Hypothalamus (tissue), 51 donors: ENCODE measurements around the gene ARMH2.
"Not testable (repeated sequence)": the region's sequence is repeated elsewhere in the genome, so short reads cannot be mapped to it uniquely, and the experiment has no call there.

ENCODE experiments used
- DNase-seq, 51 donors: peaks; one replicate each; lab custom pipeline; 2025; lab: John Stamatoyannopoulos, UW

Gene ARMH2

DNA sequence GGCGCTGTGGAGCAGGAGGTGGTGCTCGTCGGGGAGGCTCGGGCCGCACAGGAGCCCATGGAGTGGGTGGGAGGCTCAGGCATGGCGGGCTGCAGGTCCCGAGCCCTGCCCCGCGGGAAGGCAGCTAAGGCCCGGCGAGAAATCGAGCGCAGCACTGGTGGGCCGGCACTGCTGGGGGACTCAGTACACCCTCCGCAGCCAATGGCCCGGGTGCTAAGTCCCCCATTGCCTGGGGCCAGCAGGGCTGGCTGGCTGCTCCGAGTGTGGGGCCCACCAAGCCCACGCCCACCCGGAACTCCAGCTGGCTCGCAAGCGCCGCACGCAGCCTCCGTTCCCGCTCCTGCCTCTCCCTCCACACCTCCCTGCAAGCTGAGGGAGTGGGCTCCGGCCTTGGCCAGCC lies 32.7 kb downstream of the ARMH2 start:
- not testable (repeated sequence) for DNase-seq

DNA sequence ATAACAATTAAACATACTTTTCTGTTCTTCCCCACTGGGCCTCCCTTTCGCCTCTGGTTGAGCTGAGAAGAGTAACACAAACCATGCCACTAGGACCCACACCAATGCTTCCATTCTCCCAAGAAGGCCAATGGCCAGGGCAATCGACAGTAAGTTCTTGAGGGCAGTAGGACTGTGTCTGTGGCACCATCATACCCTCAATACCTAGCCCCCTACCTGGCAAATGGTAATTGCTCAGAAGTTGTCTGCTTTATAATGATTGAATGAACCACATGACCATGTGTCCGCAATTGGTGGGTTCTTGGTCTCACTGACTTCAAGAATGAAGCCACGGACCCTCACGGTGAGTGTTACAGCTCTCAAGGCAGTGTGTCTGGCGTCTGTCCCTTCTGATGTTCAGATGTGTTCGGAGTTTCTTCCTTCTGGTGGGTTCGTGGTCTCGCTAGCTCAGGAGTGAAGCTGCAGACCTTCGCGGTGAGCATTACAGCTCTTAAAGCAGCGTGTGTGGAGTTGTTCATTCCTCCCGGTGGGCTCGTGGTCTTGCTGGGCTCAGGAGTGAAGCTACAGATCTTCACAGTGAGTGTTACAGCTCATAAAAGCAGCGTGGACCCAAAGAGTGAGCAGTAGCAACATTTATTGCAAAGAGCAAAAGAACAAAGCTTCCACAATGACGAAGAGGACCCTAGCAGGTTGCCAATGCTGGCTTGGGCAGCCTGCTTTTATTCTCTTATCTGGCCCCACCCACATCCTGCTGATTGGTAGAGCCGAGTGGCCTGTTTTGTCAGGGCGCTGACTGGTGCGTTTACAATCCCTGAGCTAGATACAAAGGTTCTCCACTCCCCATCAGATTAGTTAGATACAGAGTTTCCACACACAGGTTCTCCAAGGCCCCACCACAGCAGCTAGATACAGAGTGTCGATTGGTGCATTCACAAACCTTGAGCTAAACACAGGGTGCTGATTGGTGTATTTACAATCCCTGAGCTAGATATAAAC lies 33.6 kb downstream of the ARMH2 start:
- not testable (repeated sequence) for DNase-seq

- DNase-seq, result no peak
Observed at GRCh38 chr6:24763578-24763977, 35.1 kb downstream of the ARMH2 start.

DNA sequence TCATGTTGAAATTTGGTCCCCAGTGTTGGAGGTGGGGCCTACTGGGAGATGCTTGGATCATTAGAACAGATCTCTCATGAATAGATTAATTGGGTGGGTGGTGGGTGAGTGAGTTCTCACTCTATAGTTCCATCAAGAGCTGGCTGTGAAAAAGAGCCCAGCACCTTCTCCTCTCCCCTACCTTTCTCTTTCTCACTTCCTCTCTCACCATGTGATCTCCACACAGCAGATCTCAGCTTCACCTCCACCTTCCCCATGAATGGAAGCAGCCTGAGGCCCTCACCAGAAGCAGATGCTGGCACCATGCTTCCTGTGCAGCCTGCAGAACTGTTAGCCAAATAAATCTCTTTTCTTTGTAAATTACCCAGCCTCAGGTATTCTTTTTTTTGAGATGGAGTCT lies 36.9 kb downstream of the ARMH2 start:
- no peak for DNase-seq

DNA sequence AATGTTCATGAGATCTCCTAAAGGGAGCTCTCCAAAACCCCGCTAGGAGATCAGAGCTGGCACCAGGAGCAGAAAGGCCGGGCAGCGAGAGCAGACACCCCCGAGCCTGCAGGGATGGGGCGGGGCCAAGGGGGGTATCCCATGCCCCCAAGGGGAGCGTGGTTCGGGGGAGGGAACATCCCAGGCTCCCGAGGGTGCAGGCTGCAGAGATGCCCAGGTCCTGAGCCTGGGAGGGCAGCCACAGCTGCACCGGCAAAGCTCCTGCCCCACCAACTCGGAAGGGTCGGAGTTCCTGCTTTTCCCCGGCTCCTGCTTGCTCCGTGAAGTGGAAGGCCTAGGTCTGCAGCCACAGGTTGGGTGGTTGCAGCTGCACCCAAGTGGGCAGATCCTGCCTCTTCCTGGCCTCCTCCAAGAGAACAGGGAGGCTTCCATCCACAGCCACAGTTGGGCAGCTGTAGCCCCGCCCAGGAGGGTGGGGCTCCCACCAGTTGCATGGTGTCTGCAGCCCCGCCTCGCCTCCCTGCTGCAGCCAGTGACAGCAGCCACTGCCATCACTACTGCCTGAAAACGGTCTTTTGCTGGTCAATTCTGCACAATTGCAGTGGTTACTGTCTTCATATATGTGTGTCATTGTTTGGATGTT lies 37.4 kb downstream of the ARMH2 start:
- DNase-seq, result no peak

- no peak for DNase-seq
Observed at GRCh38 chr6:24760210-24760609, 38.5 kb downstream of the ARMH2 start.

DNA sequence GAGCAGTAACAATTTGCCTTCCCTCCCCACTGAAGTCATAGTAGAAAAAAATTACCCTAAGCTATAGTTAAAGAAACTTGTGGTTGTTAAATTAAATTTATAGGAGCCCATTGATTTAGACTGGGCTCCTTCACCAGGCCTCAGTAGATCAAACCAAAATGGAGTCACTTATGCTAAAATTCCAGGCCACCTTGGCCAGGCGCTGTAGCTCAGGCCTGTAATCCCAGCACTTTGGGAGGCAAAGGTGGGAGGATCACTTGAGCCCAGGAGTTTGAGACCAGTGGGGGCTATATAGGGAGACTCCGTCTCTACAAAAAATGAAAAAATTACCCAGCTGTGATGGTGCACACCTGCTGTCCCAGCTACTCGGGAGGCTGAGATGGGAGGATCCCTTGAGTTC lies 39.0 kb downstream of the ARMH2 start:
- DNase-seq, result no peak

- DNase-seq, result no peak
Observed at GRCh38 chr6:24757611-24758010, 41.1 kb downstream of the ARMH2 start.

DNA sequence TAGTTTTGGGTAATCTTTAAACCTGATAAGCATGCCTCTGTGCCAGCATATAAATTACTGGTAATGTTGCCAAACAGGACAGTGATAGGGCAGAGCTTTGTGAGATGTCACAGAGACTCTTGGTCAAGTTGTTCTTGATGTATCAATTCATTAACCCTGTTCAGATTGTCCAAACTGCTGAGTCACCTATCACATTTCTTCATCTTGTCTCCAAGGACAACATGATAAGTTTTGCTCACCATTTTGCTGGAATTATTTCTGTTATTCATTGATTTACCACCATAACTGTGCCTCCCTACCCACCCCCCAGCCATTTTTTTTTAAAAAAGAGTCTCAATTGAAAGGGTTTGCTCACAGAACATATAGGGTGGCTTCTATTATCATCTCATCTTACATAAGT lies 43.4 kb downstream of the ARMH2 start:
- DNase-seq, result no peak

DNA sequence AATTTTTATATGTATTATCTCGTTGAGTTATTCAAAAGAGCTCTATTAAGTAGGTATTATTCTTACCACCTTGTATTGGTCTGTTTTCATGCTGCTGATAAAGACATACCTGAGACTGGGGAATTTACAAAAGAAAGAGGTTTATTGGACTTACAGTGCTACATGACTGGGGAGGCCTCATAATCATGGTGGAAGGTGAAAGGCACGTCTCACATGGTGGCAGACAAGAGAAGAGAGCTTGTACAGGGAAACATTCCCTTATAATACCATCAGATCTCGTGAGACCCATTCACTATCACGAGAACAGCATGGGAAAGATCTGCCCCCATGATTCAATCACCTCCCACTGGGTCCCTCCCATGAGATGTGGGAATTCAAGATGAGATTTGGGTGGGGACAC lies 44.3 kb downstream of the ARMH2 start:
- DNase-seq, result not testable (repeated sequence)

- DNase-seq, result no peak
Observed at GRCh38 chr6:24753545-24753944, 45.2 kb downstream of the ARMH2 start.

DNA sequence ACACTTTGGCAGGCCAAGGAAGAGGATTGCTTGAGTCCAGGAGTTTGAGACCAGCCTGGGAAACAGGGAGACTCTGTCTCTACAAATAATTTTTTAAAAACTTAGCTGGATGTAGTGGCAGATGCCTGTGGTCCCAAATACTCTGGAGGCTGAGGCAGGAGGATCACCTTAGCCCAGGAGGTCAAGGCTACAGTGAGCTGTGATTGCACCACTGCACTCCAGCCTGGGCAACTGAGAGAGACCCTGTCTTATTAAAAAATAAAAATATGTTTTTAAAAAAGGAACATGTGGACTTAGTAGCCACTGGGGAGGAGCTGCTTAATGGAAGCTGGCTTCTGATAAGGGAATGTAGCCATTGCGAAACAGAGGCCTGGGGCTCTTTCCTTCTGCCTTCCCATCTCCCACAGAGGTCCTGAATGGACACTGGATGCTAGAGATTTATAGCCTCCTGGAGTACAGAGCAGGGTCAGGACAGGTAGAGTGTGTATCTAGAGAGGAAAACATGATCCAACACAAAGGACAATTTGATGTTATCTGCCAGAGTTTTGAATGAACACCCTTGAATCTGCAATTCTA lies 45.7 kb downstream of the ARMH2 start:
- no peak for DNase-seq

DNA sequence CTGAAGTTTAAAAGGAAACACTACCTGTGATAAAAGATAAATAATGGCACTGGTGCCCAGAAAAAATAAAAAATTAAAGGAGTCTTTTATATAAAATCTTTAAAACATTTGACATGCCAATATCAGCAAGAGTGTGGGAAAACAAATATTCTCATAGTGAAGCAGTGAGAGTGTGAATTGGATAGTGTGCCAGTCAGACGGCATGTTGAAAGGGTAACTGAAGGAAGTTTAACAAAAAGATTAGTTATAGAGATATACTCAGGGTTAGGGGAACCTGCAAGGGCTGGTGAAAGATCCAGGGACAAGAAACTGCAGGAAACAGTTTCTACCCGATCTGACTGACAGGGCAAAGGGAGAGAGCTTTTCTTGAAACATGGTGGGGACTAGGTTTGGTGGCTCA lies 46.2 kb downstream of the ARMH2 start:
- DNase-seq, result no peak

DNA sequence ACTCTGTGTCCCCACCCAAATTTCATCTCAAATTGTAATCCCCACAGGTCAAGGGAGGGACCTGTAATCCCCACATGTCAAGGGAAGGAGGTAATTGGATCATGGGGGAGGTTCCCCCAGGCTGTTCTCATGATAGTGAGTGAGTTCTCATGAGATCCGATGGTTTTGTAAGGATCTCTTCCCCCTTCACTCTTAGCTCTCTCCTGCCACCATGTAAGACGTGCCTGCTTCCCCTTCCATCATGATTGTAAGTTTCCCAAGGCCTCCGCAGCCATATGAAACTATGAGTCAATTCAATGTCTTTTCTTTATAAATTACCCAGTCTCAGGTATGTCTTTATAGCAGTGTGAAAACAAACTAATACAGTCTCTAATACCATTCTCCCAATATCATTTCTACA lies 47.8 kb downstream of the ARMH2 start:
- DNase-seq, result not testable (repeated sequence)

GRCh38 chr6:24749297-24749696 lies 49.4 kb downstream of the ARMH2 start:
- no peak for DNase-seq
